Omental fat pad (tissue), 4 donors: ENCODE data around the gene TTN. TPM values are rescaled to one million over a fixed set of nuclear protein-coding genes. Genes with fewer than 3 reads are reported as not detected.

Experiments
- ATAC-seq: fragments of 150-250 bp; one replicate; pipeline ENCODE4 v1.9.1; 2016; ENCODE audit warnings: mild to moderate bottlenecking, moderate library complexity; ENCODE audit not compliant: low FRiP score
- DNase-seq: peaks from one replicate; pipeline ENCODE4 v3.0.0-alpha.2; 2019; ENCODE audit warnings: low spot score
- CTCF ChIP-seq, 3 donors: fragments of 450-650 bp; IDR thresholded peaks; one replicate each; pipeline ENCODE4 v1.5.1; 2016 to 2017; ENCODE audit warnings: antibody characterized with exemption in 3 of 3, mild to moderate bottlenecking in 3 of 3, moderate library complexity in 2 of 3
- total RNA-seq, 4 donors: library from RNA; depleted of rRNA; stranded (reverse); fragments of >200 nt; gene quantifications; one replicate each; pipeline ENCODE4 v1.1.0, GENCODE V29; 2016

The TTN gene
- total RNA-seq, 4 donors from 2014 or later, result 13.2 to 37.7 (median 22.7) TPM

- no peak for TF ChIP-seq CTCF (IDR thresholded peaks at IDR 0.05)
- ATAC-seq (no peak), DNase-seq (no peak)
Observed at GRCh38 chr2:178506101-178506500, 301.1 kb downstream of the TTN start.

- DNase-seq (no peak), ATAC-seq (no peak)
- no peak for TF ChIP-seq CTCF (IDR thresholded peaks at IDR 0.05)
Observed at GRCh38 chr2:178502751-178503150, 304.5 kb downstream of the TTN start.

- no peak for TF ChIP-seq CTCF (IDR thresholded peaks at IDR 0.05)
- ATAC-seq, result no peak
- DNase-seq, result no peak
Observed at GRCh38 chr2:178499640-178500039, 307.6 kb downstream of the TTN start.

- ATAC-seq (no peak), DNase-seq (no peak)
- TF ChIP-seq CTCF (IDR thresholded peaks at IDR 0.05), result no peak
Observed at GRCh38 chr2:178498137-178498536, 309.1 kb downstream of the TTN start.

- ATAC-seq, result no peak
- no peak for DNase-seq
- TF ChIP-seq CTCF (IDR thresholded peaks at IDR 0.05), result no peak
Observed at GRCh38 chr2:178496049-178496448, 311.2 kb downstream of the TTN start.

GRCh38 chr2:178491612-178492011 lies 315.6 kb downstream of the TTN start:
- ATAC-seq (no peak), DNase-seq (no peak)
- no peak for TF ChIP-seq CTCF (IDR thresholded peaks at IDR 0.05)

- ATAC-seq (no peak), DNase-seq (no peak)
- TF ChIP-seq CTCF (IDR thresholded peaks at IDR 0.05), result no peak
Observed at GRCh38 chr2:178485356-178485755, 321.9 kb downstream of the TTN start.
